ENCODE data around the gene ETNPPL. TPM values are rescaled to one million over a fixed set of nuclear protein-coding genes. Genes with fewer than 3 reads are reported as not detected.

Gene ETNPPL
- total RNA-seq, result under 1 TPM in 1 of 4 donors, not detected in 3; 0.96 TPM

DNA sequence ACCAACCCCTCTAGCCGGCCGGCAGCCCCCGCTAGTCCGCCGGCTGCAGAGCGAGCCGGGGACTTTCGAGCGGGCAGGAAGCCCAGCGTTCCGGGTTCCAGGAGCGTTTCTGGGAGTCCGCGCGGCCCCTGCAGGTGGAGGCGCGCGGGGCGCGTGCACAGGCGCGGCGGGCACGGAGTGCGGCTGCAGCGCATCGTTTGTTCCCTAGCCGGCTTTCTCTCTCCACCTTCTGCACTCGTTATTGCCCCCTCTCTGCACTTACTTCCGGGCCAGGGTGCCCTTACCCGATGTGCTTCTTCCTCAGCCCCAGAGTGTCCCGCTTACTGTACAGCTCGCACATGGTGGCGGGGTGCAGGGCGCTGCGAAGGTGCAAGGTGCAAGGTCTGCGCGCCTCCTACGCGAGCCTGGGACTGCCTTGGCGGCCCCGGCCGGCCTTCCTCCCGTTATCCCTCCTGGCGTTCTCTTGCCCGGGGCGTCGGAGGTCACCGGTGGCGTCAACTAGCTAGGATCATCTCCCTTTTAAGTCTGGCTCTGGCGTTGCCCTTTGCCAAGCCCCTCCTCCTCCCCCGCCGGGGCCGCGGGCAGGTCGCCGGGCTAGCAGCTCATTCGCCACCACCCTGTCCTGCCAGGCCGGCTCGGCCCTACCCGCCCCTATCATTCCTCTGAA, at the start of gene ETNPPL:
ETNPPL (minus strand) TSS at position 495 of the 667 bp plus-strand sequence; CDS start at position 340, 155 bp downstream.
- ATAC-seq (ENCODE audit: low FRiP score) (peak; percentile 65), DNase-seq (ENCODE audit: low spot score) (no peak)
- TF ChIP-seq, protein P1, sequence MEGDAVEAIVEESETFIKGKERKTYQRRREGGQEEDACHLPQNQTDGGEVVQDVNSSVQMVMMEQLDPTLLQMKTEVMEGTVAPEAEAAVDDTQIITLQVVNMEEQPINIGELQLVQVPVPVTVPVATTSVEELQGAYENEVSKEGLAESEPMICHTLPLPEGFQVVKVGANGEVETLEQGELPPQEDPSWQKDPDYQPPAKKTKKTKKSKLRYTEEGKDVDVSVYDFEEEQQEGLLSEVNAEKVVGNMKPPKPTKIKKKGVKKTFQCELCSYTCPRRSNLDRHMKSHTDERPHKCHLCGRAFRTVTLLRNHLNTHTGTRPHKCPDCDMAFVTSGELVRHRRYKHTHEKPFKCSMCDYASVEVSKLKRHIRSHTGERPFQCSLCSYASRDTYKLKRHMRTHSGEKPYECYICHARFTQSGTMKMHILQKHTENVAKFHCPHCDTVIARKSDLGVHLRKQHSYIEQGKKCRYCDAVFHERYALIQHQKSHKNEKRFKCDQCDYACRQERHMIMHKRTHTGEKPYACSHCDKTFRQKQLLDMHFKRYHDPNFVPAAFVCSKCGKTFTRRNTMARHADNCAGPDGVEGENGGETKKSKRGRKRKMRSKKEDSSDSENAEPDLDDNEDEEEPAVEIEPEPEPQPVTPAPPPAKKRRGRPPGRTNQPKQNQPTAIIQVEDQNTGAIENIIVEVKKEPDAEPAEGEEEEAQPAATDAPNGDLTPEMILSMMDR (IDR thresholded peaks at IDR 0.05), result no peak

DNA sequence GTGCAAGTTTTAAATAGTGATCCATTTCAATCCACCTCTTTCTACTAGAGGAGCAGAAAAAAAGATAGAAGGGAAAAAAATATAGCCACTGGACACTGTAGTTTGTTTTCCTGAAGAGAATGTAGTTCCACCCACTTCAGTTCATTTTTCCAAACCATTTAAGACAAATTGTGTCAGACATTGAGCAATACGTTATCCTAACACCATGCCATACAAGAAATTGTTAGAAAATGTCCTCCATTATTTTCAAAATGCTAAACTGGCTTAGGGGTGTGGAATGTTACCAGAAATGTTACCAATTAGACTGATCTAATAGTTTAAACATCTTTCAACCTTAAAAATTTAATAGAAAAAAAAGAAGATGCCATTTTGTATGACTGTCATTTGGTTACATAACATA, 48.6 kb upstream of the ETNPPL start:
- ATAC-seq (ENCODE audit: low FRiP score), result no peak
- TF ChIP-seq, protein P1 (IDR thresholded peaks at IDR 0.05), result no peak
- no peak for DNase-seq (ENCODE audit: low spot score)

DNA sequence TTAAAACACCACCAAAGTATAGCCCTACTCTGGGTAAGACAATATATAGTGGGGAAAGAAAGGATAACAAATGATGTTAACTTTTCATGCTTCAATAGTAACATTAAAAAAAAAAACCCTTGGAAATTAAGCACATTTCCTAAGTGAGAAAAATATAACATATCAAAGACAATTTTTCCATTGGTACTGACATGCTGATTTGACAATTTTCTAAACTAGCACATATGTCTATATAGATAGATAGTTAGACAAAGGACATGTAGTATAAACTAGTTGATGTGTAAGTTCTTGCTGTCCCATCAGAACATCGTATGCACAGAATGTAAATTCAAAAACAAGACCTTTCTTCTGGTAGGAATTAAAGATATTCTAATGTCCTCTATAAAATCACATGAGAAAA, 47.2 kb upstream of the ETNPPL start:
- DNase-seq (ENCODE audit: low spot score) (no peak), ATAC-seq (ENCODE audit: low FRiP score) (no peak)
- TF ChIP-seq, protein P1 (IDR thresholded peaks at IDR 0.05), result no peak

DNA sequence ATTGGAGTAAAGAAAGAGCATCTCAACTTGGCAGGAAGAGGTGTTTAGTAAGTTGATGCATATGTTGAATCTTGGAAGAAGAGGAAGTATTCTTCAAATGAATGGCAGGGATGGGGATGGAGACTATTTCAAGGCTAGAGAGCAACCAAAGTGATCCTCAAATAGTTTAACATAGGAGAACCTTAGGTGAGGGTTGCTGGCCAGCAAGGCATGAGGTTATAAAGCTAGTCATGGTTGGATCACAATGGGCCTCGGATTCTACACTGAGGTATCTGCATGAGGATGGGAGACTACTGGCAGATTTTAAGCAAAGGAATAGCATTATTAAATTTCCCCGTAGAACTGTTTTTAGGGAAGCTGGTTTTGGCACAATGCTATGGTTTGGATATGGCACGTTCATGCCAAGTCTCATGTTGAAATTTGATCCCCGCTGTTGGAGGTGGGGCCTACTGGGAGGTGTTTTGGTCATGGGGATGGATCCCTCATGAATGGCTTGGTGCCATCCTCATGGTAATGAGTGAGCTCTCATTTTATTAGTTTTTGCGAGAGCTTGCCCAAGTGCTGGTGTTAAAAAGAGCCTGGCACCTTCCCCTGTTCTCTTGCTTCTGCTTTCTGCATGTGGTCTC, 41.9 kb upstream of the ETNPPL start:
- DNase-seq (ENCODE audit: low spot score), result no peak
- TF ChIP-seq, protein P1 (IDR thresholded peaks at IDR 0.05), result no peak
- no peak for ATAC-seq (ENCODE audit: low FRiP score)

DNA sequence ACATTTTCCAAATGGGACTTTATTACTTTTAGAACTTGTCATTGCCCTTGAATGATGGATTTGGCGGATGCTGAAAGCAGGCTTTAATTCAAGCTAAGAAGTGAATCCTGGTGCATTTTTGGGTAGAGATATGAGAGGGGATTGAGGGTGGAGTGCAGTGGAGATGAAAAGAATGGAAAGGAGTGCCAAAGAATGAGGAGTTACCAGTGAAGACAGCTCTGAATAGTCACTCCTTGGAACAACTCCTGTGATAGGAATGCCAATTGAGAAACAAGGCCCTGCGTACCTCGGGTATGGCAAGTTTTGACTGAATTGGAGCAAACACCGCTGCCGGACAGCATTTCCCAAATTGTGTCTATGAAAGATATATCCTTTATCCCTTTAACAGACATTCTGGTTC, 36.5 kb upstream of the ETNPPL start:
- DNase-seq (ENCODE audit: low spot score) (no peak), ATAC-seq (ENCODE audit: low FRiP score) (no peak)
- TF ChIP-seq, protein P1 (IDR thresholded peaks at IDR 0.05), result no peak

DNA sequence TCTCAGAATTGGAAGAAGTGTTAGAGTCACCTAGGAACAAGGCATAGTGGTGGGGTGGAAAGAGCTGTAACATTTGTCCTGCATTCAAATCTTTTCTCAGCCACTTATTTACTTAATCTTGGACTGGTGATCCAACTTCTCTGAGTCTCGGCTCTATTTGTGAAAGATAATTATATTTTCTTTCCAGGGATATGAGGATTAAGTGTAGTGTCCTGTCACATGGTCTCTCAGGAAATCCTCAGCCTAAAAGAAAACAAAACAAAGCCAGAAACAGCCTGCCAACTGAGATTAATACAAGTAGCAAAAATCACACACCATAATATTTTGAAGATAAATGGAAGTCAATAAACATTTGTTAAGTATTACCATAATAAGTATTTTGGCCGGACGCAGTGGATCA, 33.3 kb upstream of the ETNPPL start:
- TF ChIP-seq, protein P1 (IDR thresholded peaks at IDR 0.05), result no peak
- ATAC-seq (ENCODE audit: low FRiP score), result no peak
- no peak for DNase-seq (ENCODE audit: low spot score)

DNA sequence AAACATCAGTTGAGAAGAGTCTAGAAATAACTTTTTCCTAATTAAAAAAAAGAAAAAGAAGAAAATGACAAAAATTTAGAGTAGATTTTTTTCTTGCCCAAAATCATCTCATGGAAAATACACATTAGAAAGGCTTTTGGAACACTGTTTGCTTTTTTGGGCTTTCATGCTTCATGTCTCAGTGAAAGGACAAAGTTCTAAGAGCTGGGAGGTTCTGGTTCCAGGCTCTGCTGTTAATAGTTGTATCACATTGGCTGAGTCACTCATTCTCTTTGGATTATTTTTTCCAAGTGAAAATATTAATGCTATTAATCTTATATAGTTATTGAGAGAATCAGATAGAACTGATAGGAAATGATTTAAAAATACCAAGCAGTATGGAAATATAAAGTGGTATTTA, 32.9 kb upstream of the ETNPPL start:
- TF ChIP-seq, protein P1 (IDR thresholded peaks at IDR 0.05), result no peak
- ATAC-seq (ENCODE audit: low FRiP score), result no peak
- DNase-seq (ENCODE audit: low spot score), result no peak
